ENCODE measurements around the gene ZNF280D.
A peak's percentile ranks its signal among the peaks of the same experiment; 100 is the strongest.
"Not testable (repeated sequence)": the region's sequence is repeated elsewhere in the genome, so short reads cannot be mapped to it uniquely, and the experiment has no call there.

ZNF280D gene, protein sequence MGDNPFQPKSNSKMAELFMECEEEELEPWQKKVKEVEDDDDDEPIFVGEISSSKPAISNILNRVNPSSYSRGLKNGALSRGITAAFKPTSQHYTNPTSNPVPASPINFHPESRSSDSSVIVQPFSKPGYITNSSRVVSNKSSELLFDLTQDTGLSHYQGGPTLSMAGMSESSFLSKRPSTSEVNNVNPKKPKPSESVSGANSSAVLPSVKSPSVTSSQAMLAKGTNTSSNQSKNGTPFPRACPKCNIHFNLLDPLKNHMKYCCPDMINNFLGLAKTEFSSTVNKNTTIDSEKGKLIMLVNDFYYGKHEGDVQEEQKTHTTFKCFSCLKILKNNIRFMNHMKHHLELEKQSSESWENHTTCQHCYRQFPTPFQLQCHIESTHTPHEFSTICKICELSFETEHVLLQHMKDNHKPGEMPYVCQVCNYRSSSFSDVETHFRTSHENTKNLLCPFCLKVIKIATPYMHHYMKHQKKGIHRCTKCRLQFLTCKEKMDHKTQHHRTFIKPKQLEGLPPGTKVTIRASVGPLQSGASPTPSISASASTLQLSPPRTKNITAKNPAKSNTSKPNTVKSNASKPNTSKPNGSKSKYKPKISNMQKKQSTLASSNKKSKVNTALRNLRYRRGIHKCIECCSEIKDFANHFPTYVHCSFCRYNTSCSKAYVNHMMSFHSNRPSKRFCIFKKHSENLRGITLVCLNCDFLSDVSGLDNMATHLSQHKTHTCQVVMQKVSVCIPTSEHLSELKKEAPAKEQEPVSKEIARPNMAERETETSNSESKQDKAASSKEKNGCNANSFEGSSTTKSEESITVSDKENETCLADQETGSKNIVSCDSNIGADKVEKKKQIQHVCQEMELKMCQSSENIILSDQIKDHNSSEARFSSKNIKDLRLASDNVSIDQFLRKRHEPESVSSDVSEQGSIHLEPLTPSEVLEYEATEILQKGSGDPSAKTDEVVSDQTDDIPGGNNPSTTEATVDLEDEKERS

DNA sequence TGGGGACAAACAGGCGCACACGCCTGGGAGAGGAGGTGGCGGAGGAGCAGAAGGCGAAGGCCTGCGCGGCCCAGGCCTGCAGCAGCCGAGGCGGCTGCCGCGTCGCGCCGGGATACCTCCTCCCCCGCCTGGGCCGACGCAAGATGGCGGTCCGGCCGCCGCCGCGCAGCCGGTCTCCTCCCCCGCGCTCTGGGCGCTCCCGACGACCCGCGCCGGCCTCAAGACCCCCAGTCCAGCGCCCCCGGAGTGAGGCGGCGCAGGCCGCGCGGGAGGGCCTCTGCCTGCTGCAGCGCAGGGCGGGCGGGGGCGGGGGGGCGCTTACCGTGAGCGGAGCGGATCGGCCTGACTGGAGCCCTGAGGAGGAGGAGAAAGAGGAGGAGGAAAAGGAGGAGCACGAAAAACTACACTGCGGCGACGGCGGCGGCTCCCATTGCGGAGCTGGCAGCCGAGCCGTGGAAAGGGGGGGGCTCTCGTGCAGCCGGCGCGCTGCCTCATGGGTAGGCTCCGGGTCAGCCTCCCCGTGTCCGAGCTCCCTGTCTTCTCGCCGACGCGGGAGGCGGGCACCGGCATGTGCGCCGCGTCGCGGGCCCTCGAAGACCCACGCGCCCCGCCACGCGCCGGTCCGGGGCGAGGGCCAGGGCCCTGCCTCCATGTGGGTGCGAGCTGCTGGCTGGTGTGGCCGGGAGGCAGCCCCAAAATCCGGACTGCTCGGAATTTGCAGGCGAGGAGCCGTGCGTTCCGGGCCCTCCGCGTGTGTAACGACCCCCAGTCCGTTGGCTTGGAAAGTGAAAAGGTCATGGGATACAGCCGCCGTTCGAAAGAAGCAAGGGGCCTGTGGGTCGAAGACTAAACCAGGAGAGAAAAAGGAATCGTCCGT, at the start of gene ZNF280D:
Gene ZNF280D (minus strand): TSS at position 374 of the 877 bp plus-strand sequence. CDS start 26,400 bp downstream, outside the sequence.
- DNase-seq (ENCODE audit: low spot score), result peak; percentile 61

DNA sequence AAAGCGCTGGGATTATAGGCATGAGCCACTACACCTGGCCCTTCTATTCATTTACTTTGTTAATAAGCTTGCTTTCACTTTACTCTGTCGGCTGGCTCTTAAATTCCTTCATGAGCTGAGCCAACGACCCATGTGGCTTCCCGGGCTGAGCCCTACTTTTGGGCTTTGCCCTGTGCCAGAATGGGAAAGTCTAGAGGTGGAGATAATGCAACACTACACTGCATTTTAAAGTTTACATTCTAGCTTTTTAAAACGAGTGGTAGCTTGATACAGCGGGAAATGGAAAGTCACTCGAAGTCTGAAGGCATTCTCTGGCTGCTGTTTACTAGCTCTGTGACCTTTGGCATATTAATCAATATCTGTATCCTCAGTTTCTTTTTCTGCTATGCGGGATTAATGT, 49.0 kb upstream of the ZNF280D start:
- DNase-seq (ENCODE audit: low spot score), result no peak

DNA sequence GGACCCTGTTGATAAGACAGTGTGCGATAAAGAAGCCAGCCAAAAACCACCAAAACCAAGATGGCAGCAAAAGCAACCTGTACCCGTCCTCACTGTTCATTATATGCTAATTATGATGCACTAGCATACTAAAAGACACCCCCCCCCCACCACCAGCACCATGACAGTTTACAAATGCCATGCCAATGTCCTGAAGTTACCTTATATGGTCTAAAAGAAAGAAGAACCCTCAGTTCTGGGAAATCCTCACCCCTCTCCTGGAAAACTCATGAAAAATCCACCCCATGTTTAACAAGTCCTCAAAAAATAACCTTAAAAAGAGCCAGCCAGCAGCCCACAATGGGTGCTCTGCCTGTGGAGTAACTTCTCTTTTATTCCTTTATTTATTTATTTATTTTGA, 48.4 kb upstream of the ZNF280D start:
- no peak for DNase-seq (ENCODE audit: low spot score)

DNA sequence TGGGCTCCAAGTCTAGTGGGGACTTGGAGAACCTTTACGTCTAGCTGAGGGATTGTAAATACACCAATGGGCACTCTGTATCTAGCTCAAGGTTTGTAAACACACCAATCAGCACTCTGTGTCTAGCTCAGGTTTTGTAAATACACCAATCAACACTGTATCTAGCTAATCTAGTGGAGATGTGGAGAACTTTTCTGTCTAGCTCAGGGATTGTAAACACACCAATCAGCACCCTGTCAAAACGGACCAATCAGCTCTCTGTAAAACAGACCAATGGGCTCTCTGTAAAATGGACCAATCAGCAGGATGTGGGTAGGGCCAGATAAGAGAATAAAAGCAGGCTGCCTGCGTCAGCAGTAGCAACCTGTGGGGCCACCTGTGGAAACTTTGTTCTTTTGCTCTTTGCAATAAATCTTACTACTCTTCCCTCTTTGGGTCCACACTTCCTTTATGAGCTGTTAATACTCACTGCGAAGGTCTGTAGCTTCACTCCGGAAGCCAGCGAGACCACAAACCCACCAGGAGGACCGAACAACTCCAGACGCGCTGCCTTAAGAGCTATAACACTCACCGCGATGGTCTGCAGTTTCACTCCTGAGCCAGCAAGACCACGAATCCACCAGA, 46.9 kb upstream of the ZNF280D start:
- not testable (repeated sequence) for DNase-seq (ENCODE audit: low spot score)

DNA sequence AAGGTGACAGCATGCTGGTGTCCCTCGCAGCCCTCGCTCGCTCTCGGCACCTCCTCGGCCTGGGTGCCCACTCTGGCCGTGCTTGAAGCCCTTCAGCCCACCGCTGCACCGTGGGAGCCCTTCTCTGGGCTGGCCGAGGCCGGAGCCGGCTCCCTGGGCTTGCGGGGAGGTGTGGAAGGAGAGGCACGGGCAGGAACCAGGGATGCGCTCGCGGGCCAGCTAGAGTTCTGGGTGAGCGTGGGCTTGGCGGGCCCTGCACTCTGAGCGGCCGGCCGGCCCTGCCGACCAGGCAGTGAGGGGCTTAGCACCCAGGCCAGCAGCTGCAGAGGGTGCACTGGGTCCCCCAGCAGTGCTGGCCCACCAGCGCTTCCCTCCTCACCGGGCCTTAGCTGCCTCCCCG, 46.1 kb upstream of the ZNF280D start:
- DNase-seq (ENCODE audit: low spot score), result not testable (repeated sequence)

DNA sequence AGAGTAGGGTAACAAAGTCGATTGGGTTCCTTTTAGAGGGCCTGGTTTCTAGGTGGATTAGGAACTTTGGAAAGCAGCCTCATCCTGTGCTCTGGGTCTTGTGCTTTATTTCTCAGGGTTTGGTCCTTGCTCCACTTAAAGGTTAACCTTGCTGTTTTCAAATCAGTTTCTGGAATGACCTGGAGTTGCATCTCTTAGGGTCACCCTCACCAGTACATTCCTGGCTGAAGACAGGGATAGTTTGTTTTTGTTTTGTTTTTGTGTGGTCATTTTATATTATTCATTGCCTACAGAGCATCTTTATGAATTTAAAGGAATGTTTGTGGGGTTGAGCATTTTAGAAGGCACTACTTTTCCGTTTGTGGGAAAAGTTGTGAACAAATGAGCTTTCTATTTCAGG, 45.5 kb upstream of the ZNF280D start:
- DNase-seq (ENCODE audit: low spot score), result no peak

DNA sequence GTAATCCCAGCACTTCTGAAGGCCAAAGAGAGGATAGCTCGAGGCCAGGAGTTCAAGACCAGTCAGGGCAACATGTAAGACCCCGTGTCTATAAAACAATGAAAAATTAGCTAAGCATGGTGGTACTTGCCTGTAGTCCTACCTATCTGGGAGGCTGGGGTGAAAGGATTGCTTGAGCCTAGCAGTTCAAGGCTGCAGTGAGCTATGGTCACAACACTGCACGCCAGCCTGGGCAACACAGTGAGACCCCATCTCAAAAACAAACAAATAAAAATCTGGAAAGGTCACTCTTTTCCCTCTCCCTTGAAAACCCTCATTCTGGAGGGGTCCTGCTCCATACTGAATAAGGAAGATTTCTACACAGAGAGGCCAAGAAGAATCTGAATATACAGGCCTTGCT, 43.5 kb upstream of the ZNF280D start:
- DNase-seq (ENCODE audit: low spot score), result no peak

DNA sequence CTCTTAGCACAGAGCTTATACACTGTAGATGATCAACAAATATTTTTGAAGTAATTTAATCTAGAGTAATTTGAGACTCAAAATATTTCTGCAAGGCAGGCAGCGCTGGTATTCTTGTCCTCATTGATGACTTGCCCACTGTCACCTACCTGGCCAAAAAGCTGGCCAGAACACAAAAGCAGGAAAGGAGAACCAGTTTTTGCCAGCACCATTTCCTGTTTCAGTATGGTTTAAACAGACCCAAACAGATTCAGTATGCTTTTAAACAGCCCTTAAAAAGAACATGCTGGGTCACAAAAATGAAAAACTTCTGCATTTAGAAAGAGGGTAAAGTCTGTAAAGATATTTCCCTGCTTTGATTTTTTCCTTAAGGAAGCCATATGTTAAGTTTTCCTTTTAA, 42.3 kb upstream of the ZNF280D start:
- no peak for DNase-seq (ENCODE audit: low spot score)

DNA sequence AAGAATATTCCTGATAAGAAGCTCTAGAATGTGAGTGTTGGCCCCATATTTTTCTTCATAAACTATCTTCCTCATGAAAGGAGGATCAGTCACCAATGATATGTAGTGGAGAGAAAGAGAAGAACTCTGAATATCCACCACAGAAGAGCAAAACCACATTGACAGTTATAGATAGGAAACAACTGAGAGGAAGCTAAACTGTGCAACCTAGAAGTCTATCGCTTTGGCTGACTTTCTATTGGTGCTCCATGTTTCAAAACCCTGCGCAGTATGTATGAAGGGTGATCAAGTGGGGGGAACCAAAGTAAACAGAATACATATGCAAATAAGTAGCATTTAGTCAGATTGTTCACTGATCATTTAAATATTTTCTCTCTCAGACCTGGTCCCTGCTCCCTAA, 41.0 kb upstream of the ZNF280D start:
- no peak for DNase-seq (ENCODE audit: low spot score)

DNA sequence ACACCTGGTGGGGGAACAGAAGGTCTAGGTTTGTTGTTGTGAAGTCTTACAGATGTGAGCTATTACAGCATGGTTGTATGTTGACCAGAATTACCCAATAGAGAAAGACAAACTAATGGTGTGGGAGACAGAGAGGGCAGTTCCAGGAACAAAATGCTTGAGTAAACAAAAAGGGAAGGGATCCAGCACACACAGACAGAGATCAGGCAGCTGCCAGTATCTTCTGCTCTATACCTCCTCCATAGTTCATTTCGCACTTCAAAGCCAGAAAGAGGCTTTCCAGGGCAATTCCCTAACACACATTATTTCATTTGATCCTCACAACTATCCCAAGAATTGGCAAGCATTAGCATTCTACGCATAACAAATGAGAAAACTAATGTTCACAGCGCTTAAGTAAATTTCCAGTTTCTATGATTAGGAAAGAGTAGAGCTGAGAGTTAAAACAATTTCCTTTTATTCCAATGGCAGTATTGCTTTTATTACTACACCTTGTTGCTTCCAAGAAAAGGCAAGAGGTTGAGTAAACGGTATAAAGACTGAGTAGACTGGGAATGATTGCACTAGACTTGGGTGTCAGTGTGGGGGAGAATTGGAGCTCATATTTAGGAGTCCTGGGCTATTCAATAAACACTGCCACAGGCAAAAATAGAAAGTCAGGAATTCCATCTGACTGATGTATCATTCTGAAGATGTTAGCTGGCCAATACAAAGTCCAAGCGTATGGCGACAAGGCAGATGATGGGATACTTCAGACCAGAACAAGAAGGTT, 39.7 kb upstream of the ZNF280D start:
- no peak for DNase-seq (ENCODE audit: low spot score)

DNA sequence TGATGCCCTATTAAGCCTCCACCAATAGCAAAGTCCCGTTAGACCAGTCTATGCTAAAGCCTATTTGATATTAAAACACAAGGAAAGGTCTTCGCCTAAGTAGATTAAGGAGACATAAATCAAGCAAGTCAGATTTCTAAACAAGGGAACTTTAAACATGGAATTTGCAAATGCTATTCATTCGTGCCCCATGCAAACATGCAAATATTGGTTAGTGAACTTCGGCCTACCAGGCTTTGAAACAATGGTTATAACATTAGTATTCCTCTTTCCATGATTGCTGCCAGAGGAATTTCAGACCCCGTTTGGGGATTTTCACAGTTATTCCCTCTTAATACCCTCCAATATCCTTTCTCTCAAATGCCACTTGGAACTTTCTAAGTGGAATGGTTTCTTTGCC, 36.9 kb upstream of the ZNF280D start:
- DNase-seq (ENCODE audit: low spot score), result no peak

DNA sequence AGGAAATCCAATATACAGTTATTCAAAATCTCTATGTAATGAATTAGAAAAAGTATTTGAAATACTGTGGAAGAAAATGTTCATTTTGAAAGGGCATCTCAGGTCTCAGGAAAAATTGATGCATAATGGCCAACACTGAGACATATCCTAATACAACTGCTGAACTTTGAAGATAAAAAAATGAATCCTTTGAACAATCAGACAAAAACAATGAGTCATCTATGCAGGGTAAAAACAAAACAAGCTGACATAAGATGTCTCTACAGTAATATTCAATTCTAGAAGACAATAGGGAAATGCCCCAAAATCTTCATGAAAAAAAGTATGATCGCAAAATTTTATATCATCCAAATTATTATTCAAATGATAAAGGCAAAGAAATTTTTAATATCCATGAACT, 34.0 kb upstream of the ZNF280D start:
- peak; percentile 74 for DNase-seq (ENCODE audit: low spot score)

DNA sequence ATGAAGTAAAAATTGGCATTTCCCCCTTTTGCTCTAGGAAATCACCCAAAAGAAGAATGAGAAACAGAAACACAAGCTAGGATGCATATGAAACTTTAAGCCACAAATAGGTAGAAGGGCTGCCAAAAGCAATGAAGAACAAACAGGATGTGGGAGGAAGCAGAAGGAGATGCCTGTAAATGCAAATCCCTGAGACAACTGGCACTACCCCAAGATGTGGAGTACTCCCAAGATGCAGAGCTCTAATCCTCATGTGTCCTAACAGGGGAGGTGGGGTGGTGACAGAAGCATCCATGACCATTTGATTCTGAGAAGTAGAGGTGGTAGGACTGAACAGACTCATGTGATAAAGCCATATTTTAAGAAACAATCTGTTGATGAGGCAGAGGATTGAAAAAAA, 31.9 kb upstream of the ZNF280D start:
- no peak for DNase-seq (ENCODE audit: low spot score)

DNA sequence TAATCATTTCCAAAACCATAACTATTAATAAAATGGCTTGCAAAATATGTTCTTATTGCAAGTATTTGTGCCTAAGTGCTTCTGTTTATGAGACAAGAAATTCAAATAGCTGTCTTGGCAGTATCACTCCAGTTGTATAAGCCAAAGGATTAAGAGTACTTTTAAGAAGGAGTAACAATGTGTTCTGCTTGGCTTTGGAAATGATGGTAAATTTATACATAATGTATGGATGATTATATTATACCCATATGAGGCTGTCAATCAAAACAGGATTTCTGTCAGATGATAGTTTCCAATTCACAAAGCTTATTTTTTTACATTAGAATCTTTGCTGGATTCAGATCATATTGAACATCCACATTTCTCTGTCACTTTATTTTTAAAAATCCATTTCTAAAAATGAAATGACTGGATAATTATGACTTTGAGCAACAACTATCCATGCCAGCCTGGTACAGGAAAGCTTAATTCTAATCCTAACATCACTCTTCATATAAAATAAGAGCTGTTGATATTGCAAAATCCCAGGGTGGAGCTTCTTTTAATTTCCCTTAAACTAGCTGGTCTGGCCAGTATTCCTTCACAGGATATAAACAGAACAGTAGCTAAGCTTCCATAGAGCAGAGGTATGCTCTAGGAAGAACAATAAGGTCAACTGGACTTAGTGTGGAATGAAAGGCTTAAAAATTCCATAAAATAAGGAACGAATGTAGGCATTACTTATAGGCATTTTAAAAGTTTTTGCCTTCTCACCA, 30.0 kb upstream of the ZNF280D start:
- DNase-seq (ENCODE audit: low spot score), result no peak

DNA sequence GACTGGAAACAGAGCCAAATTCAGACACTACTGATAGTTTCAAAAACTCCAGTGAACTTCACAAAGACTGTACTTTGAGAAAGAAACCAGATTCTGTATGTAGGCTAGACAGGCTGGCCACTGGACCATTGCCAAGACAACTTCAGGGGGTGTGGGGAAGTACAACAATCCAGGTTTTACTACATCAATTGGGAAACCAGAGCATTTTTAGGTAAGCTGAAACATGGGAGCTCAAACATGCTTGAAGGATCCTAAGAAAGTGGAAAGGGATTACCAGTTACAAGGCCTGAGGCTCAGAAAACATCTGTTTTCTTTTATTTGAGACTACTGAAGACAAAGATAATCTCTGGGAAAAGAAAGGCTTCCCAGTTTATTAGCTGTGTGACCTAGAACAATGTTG, 26.9 kb upstream of the ZNF280D start:
- DNase-seq (ENCODE audit: low spot score), result no peak

DNA sequence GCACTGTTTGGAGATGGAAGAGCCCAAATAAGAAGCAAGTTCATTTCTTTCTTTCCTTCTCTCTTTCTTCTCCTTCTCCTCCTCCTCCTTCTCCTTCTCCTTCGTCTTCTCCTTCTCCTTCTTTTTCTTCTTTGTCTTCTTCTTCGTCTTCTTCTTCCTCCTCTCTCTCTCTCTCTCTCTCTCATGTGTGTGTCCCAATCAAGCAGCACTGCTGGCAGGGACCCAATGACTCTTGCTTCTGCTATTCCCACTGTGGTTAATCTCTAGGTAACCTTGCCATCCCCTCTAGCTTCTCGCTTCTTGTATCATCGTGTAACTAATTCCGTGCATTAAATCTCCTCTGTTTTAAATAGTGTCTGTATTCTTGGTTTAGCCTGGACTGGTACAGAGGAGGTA, 26.1 kb upstream of the ZNF280D start:
- no peak for DNase-seq (ENCODE audit: low spot score)

DNA sequence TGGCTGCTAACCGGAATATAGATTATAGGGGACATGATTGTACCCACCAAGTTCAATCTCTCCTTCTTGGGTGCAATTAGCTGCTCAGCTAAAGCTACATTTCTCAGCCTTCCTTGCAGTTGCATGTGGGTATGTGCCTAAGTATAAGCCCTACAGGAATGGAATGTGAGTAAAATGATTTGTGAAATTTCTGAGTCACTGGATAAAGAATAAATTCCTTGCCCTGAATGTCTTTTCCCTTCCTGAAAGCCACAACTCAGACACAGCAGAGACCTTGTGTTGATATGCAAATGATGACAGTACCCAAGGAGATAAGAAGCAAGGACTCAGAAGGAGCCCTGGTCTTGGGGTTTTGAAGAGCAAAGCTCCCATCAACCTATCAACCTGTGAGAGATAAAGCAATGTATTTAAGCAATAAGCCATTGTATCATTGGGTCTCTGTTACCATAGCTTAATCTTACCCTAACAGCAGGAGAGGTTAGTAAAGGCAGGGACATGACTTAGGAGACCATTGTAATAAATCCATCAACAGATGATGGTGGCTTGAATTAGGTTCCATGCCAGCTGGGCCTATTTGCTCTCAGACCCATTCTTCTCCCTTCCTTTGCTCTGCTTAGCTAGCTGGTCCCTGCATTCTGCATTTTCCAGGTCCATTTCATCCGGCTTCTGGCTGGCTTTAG, 25.6 kb upstream of the ZNF280D start:
- DNase-seq (ENCODE audit: low spot score), result peak; percentile 34

DNA sequence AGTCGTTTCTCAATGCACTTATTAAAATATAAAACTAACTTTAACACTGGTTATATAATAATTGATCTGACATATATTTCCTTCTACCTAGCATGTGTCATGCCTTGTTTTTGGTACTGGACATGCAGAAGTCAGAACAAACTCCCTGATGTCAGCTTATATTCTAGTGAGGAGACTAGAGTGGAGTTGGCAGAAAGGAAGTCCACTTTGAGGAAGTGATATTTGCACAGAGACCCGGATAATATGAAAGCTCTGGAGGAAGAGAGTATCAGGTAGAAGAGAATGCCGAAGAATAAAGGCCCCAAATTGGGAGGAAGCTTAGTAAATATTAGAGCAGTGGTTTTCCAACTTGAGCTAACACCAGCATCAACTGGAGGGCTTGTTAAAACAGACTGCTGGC, 24.6 kb upstream of the ZNF280D start:
- no peak for DNase-seq (ENCODE audit: low spot score)

DNA sequence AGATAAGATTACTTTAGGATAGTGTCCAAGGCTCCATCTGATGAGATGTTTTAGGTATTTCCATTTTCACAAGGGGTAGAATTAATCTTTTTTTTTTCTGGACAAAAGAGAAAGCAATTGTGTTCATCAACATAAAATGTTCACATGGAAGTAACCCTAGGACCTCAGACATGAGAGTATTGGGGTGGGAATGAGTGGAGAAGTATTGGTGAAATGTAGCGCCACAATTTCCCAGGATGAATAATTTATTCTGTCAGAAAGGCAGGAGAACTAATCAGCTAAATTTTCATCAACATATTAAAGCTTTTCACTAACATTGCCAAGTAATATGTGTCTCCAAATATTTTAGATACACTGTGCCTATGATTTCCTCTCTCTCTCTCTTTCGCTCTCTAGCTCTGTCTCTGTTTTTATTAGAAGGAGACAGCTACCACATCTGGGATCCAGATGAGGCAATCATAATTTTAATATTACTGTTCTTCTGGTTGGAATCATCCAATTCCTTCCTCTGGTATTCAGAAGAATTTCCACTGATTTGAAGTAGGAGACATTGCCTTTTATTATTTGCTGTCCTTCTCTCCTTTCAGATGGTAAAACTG, 21.6 kb upstream of the ZNF280D start:
- no peak for DNase-seq (ENCODE audit: low spot score)
